Coronary artery (tissue), 2 donors: Measurements from ENCODE around the gene CREB5.

Experiments
- DNase-seq: peaks from one replicate; pipeline ENCODE4 v3.0.0-alpha.2; 2017; ENCODE audit warnings: low spot score
- H3K27ac ChIP-seq, 2 donors: fragments of 200-600 bp; sonication (generic); one replicate each; pipeline ENCODE4 v1.5.1; 2016 to 2019
- H3K4me3 ChIP-seq: fragments of 200-600 bp; sonication (generic); 2 replicates; pipeline ENCODE4 v1.5.1; 2016; ENCODE audit warnings: mild to moderate bottlenecking, moderate library complexity
- CTCF ChIP-seq: fragments of 200-600 bp; sonication (generic); IDR thresholded peaks from one replicate; pipeline ENCODE4 v1.5.1; 2019; ENCODE audit warnings: antibody characterized with exemption

Gene CREB5

GRCh38 chr7:28497009-28497408 is 84.7 kb downstream of the CREB5 start:
- TF ChIP-seq CTCF, result no peak
- DNase-seq, result no peak
- no peak overlapping the region for H3K4me3 ChIP-seq
- no peak overlapping the region for H3K27ac ChIP-seq

- H3K27ac ChIP-seq, result no peak overlapping the region
- no peak for DNase-seq
- TF ChIP-seq CTCF, result no peak
- H3K4me3 ChIP-seq, result no peak overlapping the region
These were observed 86.3 kb downstream of the CREB5 start for GRCh38 chr7:28498636-28499035.

GRCh38 chr7:28500138-28500537 is 87.8 kb downstream of the CREB5 start:
- Histone ChIP-seq H3K27ac (no peak overlapping the region), H3K4me3 (no peak overlapping the region)
- TF ChIP-seq CTCF, result no peak
- DNase-seq, result no peak

GRCh38 chr7:28502408-28502807 is 90.1 kb downstream of the CREB5 start:
- H3K4me3 ChIP-seq, result no peak overlapping the region
- no peak overlapping the region for H3K27ac ChIP-seq

GRCh38 chr7:28503396-28503795 is 91.1 kb downstream of the CREB5 start:
- no peak overlapping the region for H3K27ac ChIP-seq
- no peak for DNase-seq
- no peak overlapping the region for H3K4me3 ChIP-seq
- no peak for TF ChIP-seq CTCF

More at GRCh38 chr7:28502408-28502807, 90.1 kb downstream of the CREB5 start:
- DNase-seq, result no peak
- no peak for TF ChIP-seq CTCF

GRCh38 chr7:28505014-28505413 is 92.7 kb downstream of the CREB5 start:
- no peak for TF ChIP-seq CTCF
- no peak overlapping the region for H3K27ac ChIP-seq
- DNase-seq, result no peak
- no peak overlapping the region for H3K4me3 ChIP-seq

GRCh38 chr7:28505867-28506266 is 93.5 kb downstream of the CREB5 start:
- no peak for TF ChIP-seq CTCF
- Histone ChIP-seq H3K4me3 (no peak overlapping the region), H3K27ac (no peak overlapping the region)
- no peak for DNase-seq
